Thyroid gland (tissue), 4 donors: ENCODE data around the gene LRP8.

Experiments used
- POLR2A ChIP-seq, 2 donors: fragments of 450-650 bp; IDR thresholded peaks; one replicate each; pipeline ENCODE4 v1.6.1; 2017; ENCODE audit warnings: antibody characterized with exemption in 2 of 2, mild to moderate bottlenecking in 2 of 2, moderate library complexity in 1 of 2
- TF ChIP-seq, protein P1 (sequence below), 6 experiments: fragments of 200-600 bp in 3 of 6; fragments of 450-650 bp in 3 of 6; sonication (generic) in 3 of 6; IDR thresholded peaks; one replicate each; pipeline ENCODE4 v1.5.1; 2016 to 2019; ENCODE audit warnings: antibody characterized with exemption in 6 of 6, mild to moderate bottlenecking in 2 of 6, inconsistent platforms in 1 of 6, moderate library complexity in 1 of 6

DNA sequence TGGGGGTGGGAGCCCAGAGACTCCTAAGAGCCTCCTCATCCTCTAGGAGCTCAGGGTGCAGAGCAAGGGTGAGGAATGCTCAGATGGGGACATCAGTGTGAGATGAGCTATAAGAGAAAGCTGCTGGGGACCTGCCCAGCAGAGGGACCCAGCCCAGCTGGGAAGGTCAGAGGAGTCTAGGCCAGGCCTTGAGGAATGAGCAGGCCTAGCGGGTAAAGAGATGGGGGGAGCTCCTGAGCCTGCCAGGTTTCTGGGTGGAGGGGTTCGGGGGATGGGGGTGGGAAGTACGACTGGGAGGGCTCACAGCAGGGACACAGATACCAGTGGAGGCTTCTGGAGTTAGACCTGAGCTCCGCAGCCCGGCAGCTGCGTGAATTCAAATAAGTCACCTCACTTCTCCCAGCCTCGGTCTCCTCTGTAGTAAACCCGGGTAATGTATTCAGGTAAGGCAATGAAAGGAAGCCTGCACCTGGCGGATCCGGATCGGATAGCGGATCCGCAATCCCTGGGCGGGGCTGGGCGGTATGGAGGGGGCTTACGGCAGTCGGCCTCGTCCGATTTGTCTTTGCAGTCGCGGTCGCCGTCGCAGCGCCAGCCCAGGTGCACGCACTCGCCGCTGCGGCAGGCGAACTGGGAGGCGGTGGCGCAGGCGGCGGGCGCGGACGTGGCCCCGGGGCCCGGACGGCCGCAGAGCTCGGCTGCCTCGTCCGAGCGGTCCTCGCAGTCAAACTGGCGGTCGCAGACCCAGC is 51.5 kb downstream of the LRP8 start:
- TF ChIP-seq, protein P1, sequence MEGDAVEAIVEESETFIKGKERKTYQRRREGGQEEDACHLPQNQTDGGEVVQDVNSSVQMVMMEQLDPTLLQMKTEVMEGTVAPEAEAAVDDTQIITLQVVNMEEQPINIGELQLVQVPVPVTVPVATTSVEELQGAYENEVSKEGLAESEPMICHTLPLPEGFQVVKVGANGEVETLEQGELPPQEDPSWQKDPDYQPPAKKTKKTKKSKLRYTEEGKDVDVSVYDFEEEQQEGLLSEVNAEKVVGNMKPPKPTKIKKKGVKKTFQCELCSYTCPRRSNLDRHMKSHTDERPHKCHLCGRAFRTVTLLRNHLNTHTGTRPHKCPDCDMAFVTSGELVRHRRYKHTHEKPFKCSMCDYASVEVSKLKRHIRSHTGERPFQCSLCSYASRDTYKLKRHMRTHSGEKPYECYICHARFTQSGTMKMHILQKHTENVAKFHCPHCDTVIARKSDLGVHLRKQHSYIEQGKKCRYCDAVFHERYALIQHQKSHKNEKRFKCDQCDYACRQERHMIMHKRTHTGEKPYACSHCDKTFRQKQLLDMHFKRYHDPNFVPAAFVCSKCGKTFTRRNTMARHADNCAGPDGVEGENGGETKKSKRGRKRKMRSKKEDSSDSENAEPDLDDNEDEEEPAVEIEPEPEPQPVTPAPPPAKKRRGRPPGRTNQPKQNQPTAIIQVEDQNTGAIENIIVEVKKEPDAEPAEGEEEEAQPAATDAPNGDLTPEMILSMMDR (IDR thresholded peaks at IDR 0.05) = no peak
- TF ChIP-seq POLR2A (IDR thresholded peaks at IDR 0.05) = no peak
